Measurements from ENCODE around the gene PMM2.

Gene PMM2

GRCh38 chr16:8887431-8887765 lies 89.8 kb downstream of the PMM2 start:
- DNase-seq (ENCODE audit: low read depth in 2 of 2): no peak

DNA sequence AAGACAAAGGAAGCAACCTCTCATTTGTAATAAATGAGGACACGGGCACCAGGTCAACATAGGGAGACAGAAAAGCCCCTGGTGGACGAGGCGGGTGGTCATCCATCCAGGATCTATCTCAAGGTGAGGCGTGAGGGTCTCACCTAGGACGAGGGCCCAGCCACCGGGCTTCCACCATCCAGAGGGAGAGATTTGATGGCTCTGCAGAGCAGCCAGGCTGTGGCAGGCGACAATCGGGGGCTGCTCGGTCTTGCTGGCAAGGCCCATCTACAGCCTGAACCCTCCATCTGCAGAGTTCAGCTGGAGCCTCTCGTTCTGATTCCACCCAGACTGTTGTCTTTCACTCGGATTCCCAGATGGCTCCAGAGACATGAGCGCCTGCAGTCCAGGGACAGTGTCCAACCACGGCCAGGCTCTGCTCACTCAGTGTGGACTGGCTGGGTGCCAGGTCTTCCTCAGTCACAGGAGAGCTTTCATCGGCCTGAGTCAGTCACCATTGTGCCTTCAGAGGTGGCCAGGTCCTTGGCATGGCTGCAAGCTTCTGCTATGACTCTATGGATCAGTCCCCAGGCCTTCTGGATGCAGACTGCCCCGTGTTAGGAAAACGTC lies 90.4 kb downstream of the PMM2 start:
- DNase-seq (ENCODE audit: low read depth in 2 of 2): no peak

GRCh38 chr16:8888951-8889892 lies 91.6 kb downstream of the PMM2 start:
- no peak for DNase-seq (ENCODE audit: low read depth in 2 of 2)

DNA sequence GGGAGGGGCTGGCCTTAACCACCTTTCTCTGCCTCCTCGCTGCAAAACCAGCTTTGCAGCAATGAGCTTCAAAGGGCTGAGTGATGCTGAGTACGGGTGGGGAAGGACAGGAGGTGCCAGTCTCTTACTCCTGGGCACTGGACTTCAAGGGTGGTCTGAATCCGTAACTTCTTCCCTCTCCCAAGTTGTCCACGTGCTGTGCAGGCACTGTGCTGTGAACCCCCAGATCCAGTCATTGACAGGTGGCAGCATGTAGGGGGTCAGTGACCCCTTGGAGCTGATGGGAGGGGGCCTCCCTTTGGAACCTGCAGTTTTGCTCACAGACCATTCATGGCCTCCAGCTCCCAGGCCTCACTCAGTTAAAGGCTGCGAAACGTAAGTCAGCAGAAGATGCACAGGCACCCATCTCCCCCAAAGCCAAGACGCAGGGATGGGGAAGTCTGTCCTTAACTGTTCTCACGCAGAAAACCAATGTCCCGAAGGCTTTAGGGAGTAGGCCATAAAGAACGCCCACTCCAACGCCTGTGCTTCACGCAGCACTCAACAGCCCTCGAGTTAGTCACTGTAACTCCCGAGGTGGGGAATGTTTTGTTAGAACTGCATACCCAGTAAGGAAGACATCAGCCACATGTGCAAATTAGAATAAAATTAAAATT lies 92.4 kb downstream of the PMM2 start:
- no peak for DNase-seq (ENCODE audit: low read depth in 2 of 2)

DNA sequence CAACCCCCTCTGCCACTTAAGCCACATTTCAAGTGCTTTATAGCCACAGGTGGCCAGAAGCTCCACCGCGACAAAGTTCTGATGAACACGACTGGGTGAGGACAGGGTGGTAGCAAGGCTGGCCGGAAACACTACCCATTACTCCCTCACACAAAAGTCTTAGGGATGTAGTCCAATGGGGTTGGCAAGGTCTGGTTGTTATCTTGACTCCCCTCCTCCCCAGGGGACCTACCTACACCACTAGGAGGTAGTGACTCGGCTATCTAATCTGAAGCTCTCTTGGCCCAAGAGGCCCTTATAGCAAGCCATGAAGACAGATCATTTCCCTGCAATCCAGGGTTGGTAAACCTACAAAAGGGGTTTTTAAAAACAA lies 92.9 kb downstream of the PMM2 start:
- no peak for DNase-seq (ENCODE audit: low read depth in 2 of 2)

DNA sequence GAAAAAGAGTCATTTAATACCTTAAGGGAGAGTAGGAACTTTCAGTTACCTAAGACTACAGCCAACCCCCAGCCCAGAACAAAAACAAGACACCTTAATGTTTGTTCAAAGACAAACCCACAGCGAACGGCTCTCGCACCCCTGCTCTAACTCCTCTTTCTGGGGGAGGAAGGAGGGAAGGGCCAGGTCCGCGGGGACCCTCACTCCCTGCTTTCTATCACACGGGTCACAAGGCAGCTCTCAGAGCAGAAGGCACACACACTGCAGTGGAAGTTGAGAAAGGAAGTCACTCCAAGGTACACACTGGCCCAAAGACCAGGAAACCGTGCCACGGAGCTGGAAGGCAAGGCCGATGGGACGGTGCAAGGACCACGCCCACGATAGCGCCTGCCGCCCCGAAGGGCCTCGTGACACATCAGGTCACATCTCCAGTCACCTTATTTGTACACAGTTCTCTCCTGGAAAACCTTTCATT lies 94.5 kb downstream of the PMM2 start:
- no peak for DNase-seq (ENCODE audit: low read depth in 2 of 2)

DNA sequence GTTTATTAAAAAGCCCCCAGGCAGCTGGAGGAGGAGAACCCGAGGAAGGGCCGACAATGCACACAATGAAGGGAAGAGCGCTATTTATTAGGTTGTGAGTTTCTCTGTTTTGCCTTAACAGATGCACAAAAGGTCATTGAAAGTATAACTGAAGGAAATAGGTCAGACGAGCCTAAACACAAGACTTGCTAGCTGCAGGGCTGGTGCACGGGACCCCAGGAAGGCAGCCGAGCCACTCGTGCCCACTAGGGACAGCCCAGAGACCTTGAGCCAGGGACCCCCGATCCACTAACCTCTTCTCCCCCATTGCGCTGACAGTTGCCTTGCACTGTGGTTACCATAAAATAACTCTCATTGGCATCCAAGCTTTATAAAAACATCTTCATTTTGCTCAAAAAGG lies 95.8 kb downstream of the PMM2 start:
- DNase-seq (ENCODE audit: low read depth in 2 of 2): no peak

DNA sequence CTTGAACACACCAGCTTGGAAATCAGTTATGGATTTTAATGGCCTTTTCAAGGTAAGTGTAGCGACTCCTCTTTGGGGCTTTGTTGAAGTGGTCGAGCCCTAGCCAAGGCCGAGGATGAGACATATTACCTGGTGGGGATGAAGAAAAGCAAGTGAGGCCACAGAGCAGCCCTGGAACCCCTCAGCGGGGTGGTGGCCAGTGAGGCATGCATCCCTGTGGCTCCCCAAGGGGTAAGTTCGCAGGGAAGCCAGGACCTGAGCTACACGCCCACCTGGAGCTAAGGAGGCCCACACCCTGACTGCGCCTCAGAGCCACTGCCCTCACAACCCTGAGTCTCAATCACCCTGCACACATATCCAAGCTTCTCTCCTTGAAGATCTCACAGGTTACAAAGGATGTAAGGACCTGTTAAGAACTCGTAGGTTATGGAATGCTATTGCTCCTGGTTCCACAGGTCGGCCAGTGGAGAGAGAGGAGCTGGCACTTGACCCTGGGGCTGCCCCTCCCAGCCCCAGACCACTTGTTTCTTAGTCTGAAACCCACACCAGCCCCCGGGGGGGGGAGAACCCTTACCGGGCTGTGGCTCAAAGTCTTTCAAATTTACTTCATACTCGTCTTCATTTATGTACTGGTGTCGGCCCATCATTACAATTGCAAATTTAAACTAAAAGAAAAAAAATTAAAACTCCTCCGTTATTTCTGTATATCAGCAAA lies 96.5 kb downstream of the PMM2 start:
- no peak for DNase-seq (ENCODE audit: low read depth in 2 of 2)

DNA sequence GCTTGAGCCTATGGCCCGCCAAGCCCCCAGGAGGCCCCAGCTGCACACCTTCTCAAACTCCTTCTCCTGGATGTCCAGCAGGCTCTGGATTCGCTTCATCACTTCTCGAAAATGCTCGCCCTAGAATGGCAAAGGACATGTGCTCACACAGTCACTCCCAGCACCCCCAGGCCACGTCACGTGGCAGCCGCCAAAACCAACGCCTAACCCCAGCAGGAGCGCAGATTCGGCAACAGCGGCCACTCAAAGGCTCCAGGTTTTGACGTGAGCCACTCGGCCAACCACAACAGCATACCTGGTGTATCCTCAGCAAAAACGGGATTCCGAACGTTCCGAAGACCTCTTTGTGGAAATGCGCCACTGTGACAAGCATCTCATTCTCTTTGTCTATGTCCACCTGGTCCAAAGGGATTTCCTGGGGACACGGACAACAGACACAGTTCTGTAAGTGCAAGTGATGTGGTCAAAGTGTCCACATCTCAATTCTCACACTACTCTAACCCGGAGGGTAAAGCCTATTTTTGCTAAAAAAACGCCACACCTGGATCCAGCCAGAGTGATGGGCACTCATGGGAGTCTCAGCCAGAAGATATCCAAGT lies 97.2 kb downstream of the PMM2 start:
- no peak for DNase-seq (ENCODE audit: low read depth in 2 of 2)

DNA sequence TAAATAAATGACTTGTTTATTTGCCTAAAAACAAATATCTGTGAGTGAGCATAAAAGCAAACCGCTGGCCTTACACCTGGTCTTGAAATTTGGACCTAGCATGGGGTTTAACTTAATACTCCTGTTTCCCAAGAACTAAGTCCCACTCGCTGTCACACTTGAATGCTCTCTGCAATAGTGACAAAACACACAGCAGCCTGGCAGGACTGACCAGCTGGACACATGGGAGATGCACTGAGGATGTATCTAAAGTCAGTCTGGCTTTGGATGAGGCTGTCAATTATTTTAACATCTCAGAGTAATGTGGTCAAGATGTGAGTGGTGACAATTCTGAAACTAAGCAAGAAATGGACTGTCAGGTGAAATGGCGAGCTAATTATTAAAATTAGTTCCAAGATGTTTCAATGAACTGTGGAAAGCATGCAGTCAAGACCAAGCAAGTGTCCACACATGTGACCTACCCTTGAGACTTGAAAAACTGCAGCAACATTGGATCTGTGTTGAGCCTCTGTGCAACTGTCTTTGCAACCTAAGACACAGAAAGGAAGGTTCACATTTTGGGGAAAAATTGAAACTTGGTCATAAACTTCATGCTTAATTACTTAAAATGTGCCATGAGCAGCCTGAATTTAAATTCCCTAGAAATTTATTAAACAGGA lies 101.2 kb downstream of the PMM2 start:
- DNase-seq (ENCODE audit: low read depth in 2 of 2): no peak
